GM12892 (cell line): ENCODE data around the gene SRCIN1.

Experiments used
- POLR2A ChIP-seq: IDR thresholded peaks from 2 replicates; pipeline ENCODE4 v1.6.1; 2011; ENCODE audit warnings: low read depth, low read length, control low read depth
- POLR2AphosphoS5 ChIP-seq: IDR thresholded peaks from 2 replicates; pipeline ENCODE4 v1.6.1; 2011; ENCODE audit warnings: low read depth, low read length, control low read depth
- TAF1 ChIP-seq: IDR thresholded peaks from 2 replicates; pipeline ENCODE4 v1.6.1; 2011; ENCODE audit warnings: low read depth, mild to moderate bottlenecking, control low read depth, low read length, borderline replicate concordance

DNA sequence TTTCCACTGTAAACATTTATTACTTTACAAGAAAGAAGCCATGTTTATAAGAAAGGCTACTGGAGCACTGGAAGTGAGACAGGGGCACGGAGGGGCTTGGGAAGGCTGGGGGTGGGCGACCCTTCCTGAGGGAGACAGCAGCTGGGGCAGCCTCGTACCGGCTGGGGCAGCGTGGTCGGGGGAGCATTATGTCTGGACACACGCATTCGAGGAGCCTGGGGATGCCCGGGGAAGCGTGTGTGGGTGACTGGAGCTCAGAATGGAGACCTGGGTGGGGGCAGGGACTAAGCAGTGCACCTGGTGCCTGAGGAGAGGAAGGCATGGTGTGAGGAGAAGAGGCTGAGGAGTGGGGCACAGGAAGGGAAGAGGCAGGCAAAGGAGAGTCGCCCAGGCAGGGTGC is 64.5 kb downstream of the SRCIN1 start:
- TF ChIP-seq POLR2A = no peak
- TF ChIP-seq POLR2AphosphoS5 = no peak
- no peak for TF ChIP-seq TAF1
